Esophagus muscularis mucosa (tissue), 4 donors: Measurements from ENCODE around the gene DOCK6. TPM values are rescaled to one million over a fixed set of nuclear protein-coding genes. Genes with fewer than 3 reads are reported as not detected.

Experiments used
- DNase-seq: peaks from one replicate; pipeline ENCODE4 v3.0.0-alpha.2; 2017; ENCODE audit errors: extremely low spot score
- H3K27ac ChIP-seq, 4 donors: fragments of 200-600 bp; sonication (generic); replicated peaks in 1 of 4; 1 replicate in 3 of 4; 2 replicates in 1 of 4; pipeline ENCODE4 v1.5.1; 2016 to 2019; ENCODE audit warnings: mild to moderate bottlenecking in 1 of 4
- H3K27me3 ChIP-seq, 4 donors: fragments of 200-600 bp; sonication (generic); one replicate each; pipeline versions ENCODE4 v1.5.1 to v1.6.0; 2016 to 2019
- H3K36me3 ChIP-seq, 4 donors: fragments of 200-600 bp; sonication (generic); one replicate each; pipeline ENCODE4 v1.5.1; 2016 to 2019
- H3K4me1 ChIP-seq, 4 donors: fragments of 200-600 bp; sonication (generic); one replicate each; pipeline ENCODE4 v1.5.1; 2016 to 2019
- H3K4me3 ChIP-seq, 4 donors: fragments of 200-600 bp; sonication (generic); 1 replicate in 2 of 4; 2 replicates in 2 of 4; pipeline ENCODE4 v1.5.1; 2016 to 2019; ENCODE audit warnings: mild to moderate bottlenecking in 4 of 4, moderate library complexity in 1 of 4
- H3K9me3 ChIP-seq, 4 donors: fragments of 200-600 bp; sonication (generic); 1 replicate in 3 of 4; 2 replicates in 1 of 4; pipeline ENCODE4 v1.5.1; 2016 to 2019
- EP300 ChIP-seq: sonication (generic); formaldehyde crosslinking; IDR thresholded peaks from one replicate; pipeline ENCODE4 v1.6.1; 2017; ENCODE audit warnings: antibody characterized with exemption
- POLR2A ChIP-seq: fragments of 450-650 bp; IDR thresholded peaks from one replicate; pipeline ENCODE4 v1.6.1; 2017; ENCODE audit warnings: antibody characterized with exemption, moderate library complexity, mild to moderate bottlenecking, low read depth
- POLR2AphosphoS5 ChIP-seq, 2 donors: sonication (generic); formaldehyde crosslinking; IDR thresholded peaks; one replicate each; pipeline ENCODE4 v1.6.1; 2017; ENCODE audit warnings: antibody characterized with exemption in 2 of 2
- WGBS: methylation state at CpG from one replicate; pipeline ENCODE4 v1.1.5; 2018; 5-methylcytosine and 5-hydroxymethylcytosine counted together
- intact Hi-C: fragments of 100-400 bp; cut with DNase I; formaldehyde crosslinking; loops from one replicate; pipeline ENCODE4 v1.15.1; 2023
- total RNA-seq, 4 donors: library from RNA; depleted of rRNA; stranded (reverse); fragments of >200 nt; gene quantifications; one replicate each; pipeline versions ENCODE4 v1.1.0 to v1.2.1, GENCODE V29; 2016
- TF ChIP-seq, protein P1 (sequence below), 3 experiments: fragments of 200-600 bp in 2 of 3; fragments of 450-650 bp in 1 of 3; sonication (generic) in 2 of 3; IDR thresholded peaks; one replicate each; pipeline ENCODE4 v1.5.1; 2017 to 2019; ENCODE audit warnings: antibody characterized with exemption in 3 of 3, mild to moderate bottlenecking in 2 of 3, moderate library complexity in 1 of 3

DOCK6 gene
- total RNA-seq, 4 donors from 2014 or later = 32.6 to 51.0 (median 40.1) TPM

DNA sequence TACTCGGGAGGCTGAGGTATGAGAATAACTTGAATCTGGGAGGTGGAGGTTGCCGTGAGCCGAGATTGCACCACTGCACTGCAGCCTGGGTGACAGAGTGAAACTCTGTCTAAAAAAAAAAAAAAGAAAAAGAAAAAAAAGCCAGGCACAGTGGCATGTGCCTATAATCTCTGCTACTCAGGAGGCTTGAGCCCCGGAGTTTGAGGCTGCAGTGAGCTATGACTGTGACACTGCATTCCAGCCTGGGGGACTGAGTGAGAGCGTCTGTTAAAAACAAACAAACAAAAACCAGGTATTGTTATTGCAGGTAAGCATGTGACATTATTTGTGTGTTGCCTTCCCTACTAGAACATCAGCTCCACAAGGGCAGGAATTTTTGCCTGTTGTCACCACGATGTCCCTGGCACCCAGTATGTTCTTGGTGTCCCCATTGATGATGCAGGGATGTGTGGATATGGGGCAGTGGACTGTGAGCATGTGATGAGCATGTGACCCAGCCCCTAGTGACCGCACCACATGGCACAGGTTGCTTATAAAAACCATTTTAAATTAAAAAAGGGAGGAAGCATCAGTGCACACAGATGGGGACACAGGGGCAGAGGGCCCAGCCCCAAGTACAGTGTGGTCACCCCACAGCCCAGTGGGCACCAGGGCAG, 63.4 kb downstream of the DOCK6 start:
- no peak for DNase-seq
- intact Hi-C loops = no loop called here
- peaks cover 47 to 76% (median 71%) of the 10 kb centered on the region in 4 donors for H3K4me1 ChIP-seq
- TF ChIP-seq POLR2AphosphoS5 (IDR thresholded peaks at IDR 0.05) (peak in 1 of 2 donors; percentile 1), POLR2A (no peak)
- H3K36me3 ChIP-seq = peaks cover 0 to 65% (median 37%) of the 10 kb centered on the region in 4 donors
- 49% methylated on average over 7 of the region's 7 CpGs for WGBS
- H3K27ac ChIP-seq = peak overlapping the region; percentile 89 to 98 (median 96)
- no peak overlapping the region for H3K4me3 ChIP-seq
- no peaks in the 10 kb centered on the region for H3K27me3 ChIP-seq
- H3K9me3 ChIP-seq = no peaks in the 10 kb centered on the region

DNA sequence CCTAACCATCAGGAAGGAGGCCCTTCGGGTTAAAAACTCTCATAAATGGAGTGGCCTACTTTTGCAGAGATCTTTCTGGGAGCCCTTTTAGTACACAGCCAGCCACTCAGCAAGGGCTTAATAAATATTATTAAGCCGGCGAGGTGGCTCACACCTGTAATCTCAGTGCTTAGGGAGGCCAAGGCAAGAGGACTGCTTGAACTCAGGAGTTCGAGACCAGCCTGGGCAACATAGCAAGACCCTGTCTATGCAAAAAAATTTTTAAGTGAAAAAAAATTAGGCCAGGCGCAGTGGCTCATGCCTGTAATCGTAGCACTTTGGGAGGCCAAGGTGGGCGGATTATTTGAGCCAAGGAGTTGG, 64.2 kb downstream of the DOCK6 start:
- Histone ChIP-seq H3K4me1 (peaks cover 47 to 76% (median 71%) of the 10 kb centered on the region in 4 donors), H3K27ac (peak overlapping the region; percentile 89 to 98 (median 96)), H3K9me3 (no peaks in the 10 kb centered on the region), H3K27me3 (no peaks in the 10 kb centered on the region), H3K36me3 (peaks cover 7 to 65% (median 44%) of the 10 kb centered on the region in 4 donors), H3K4me3 (peak overlapping the region; percentile 66 to 92 (median 84))
- TF ChIP-seq EP300 = no peak
- TF ChIP-seq, protein P1, sequence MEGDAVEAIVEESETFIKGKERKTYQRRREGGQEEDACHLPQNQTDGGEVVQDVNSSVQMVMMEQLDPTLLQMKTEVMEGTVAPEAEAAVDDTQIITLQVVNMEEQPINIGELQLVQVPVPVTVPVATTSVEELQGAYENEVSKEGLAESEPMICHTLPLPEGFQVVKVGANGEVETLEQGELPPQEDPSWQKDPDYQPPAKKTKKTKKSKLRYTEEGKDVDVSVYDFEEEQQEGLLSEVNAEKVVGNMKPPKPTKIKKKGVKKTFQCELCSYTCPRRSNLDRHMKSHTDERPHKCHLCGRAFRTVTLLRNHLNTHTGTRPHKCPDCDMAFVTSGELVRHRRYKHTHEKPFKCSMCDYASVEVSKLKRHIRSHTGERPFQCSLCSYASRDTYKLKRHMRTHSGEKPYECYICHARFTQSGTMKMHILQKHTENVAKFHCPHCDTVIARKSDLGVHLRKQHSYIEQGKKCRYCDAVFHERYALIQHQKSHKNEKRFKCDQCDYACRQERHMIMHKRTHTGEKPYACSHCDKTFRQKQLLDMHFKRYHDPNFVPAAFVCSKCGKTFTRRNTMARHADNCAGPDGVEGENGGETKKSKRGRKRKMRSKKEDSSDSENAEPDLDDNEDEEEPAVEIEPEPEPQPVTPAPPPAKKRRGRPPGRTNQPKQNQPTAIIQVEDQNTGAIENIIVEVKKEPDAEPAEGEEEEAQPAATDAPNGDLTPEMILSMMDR (IDR thresholded peaks at IDR 0.05) = no peak
- no peak for TF ChIP-seq POLR2AphosphoS5 (IDR thresholded peaks at IDR 0.05)
- TF ChIP-seq POLR2A = no peak
- intact Hi-C loops = no loop called here
- 55% methylated on average over 7 of the region's 7 CpGs for WGBS
- DNase-seq = no peak

DNA sequence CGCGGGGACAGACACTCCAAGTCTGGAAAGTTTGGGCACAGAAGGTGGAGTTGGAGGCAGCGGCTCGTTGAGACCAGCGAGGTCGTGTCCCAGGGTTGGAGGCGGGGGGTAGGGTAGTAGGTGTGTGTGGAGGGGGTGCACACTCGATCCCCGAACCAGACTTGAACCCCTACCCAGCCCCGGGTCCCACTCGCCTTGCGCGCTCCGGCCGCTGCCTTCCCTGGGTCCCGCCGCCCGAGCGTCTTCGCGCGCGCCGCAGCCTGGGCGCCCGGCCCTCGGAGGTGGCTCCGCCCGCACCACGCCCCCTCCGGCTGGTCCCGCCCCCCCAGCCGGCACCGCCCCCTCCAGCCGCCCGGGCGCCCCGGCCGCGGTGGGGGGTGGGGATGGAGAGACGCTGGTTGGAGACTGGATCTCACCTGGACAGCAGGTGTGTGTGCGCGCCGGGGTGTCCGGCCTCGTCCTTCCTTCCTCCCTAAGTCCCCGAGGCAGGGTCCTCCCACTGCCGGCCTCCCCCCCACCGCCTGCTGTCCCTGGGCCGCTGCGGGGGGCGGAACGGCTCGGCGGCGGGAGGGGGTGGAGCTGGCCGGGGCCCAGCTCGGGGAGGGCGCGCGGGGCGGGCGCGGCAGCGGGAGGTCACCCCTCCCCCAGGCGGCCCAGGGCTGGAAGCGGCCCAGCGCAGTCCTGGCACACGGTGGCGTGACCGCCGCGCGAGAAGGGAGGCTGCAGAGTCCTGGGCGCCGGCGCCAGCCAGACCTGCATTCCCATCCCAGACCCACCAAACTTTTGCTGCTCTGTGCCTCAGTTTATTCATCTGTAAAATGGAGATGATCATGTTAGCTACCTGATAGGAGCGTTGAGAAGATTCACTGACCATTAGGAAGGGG, 64.8 kb downstream of the DOCK6 start, which contains the start of gene KANK2:
TSS of gene KANK2 (minus strand) at position 255 of the 884 bp plus-strand sequence. CDS start 3,034 bp downstream, outside the sequence.
- Histone ChIP-seq H3K27ac (peak within 1 kb of the TSS; percentile 89 to 98 (median 96)), H3K9me3 (no peaks in the 10 kb centered on the region), H3K4me3 (peak within 1 kb of the TSS; percentile 66 to 92 (median 84)), H3K4me1 (peaks cover 47 to 76% (median 71%) of the 10 kb centered on the region in 4 donors), H3K36me3 (peaks cover 14 to 66% (median 50%) of the 10 kb centered on the region in 4 donors), H3K27me3 (no peaks in the 10 kb centered on the region)
- 2% methylated on average over 9 of the region's 78 CpGs for WGBS
- intact Hi-C loops = no loop called here
- TF ChIP-seq POLR2A (peak; percentile 85), EP300 (no peak), POLR2AphosphoS5 (IDR thresholded peaks at IDR 0.05) (peak; percentile 88 to 97)
- TF ChIP-seq, protein P1 (IDR thresholded peaks at IDR 0.05) = peak in 1 of 3 experiments; percentile 8
- DNase-seq = peak; percentile 94

DNA sequence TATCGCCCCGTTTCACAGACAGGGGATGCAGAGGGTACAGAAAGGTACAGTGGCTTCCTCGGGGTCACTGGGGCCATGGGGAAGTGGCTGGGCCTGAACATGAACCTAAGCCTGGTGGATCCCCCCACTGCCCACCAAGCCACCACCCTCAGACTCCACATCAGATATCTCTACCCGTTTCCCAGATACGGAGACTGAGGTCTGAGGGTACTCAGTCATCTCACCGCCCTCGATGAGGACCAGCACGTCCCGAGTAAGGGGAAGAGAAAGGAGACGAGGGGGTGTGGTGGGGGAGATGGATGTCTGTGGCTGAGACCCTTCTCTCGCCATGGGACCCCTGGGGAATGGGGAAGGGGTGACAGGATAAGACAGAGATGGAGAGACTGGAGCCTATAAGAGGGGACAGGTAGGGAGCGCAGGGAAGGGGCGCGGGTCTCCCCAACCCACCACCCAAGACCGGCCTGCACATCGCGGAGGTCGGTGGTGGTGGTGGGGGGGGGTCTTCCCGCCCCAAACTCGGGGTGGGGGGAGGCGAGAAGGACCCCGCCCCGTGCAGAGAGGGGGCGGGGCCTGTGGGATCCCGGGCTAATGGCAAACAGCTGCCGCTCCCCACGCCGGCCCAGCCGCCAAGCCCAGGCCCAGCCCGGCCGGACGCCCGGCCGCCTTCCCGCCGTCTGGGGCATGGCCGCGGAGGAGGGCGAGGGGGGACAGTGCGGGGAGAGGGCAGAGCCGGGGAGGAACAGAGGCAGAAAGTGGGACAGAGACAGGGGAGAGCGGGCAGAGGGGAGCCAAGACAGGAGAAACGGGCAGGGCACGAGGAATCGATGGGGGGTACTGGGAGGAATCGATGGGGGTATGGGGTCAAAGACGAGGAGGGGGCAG, 65.7 kb downstream of the DOCK6 start:
- Histone ChIP-seq H3K4me1 (peaks cover 52 to 76% (median 71%) of the 10 kb centered on the region in 4 donors), H3K36me3 (peaks cover 22 to 66% (median 56%) of the 10 kb centered on the region in 4 donors), H3K27me3 (no peaks in the 10 kb centered on the region), H3K9me3 (no peaks in the 10 kb centered on the region), H3K4me3 (peak overlapping the region; percentile 66 to 92 (median 84)), H3K27ac (peak overlapping the region; percentile 89 to 98 (median 96))
- TF ChIP-seq POLR2AphosphoS5 (IDR thresholded peaks at IDR 0.05) = no peak
- TF ChIP-seq POLR2A = no peak
- TF ChIP-seq, protein P1 (IDR thresholded peaks at IDR 0.05) = no peak
- TF ChIP-seq EP300 = no peak
- 11% methylated on average over 24 of the region's 47 CpGs for WGBS
- DNase-seq = no peak
- intact Hi-C loops = no loop called here
